T47D (cell line): ENCODE data around the gene CLDN5.

Experiments used
- DNase-seq, 2 experiments: peaks; one replicate each; pipeline versions ENCODE4 v3.0.0 to v3.0.0-alpha.2; 2011 to 2012; ENCODE audit warnings: low read depth in 1 of 2, low spot score in 1 of 2
- JUND ChIP-seq: IDR thresholded peaks from 2 replicates; pipeline ENCODE4 v1.6.1; 2012; ENCODE audit warnings: low read depth
- in situ Hi-C: cut with HindIII; loops from 2 replicates; pipeline ENCODE4 v1.10.0; 2016; ENCODE audit warnings: low sequenced_read_pairs, low pct_unique_long_range_greater_than_20kb

Gene CLDN5

DNA sequence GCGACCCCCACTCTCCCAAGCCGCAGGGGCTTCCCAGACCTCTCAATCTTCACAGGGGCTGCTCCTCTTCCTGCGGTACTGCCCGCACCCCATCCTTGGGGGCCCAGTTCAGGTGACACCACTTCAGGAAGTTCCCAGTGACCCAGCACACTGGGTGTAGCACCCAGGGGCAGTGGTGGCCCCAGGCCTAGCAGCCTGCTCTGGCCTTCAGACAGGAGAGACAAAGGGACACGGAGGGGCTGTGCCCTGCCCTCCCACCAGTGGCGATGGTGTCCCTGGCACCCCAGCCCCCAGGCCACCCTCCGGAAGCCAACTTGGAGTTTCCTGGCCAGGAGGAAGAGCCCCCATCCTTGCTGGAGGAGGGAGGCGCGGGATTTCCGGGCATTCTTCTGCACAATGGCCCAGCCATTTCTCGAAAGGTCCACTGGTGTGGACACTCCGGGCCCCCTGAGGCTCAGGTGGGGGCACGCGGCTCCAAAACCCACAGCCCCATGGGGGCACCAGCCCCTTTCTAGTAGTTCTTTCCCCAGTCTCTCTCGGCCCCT lies 978 bp upstream of the CLDN5 start:
- DNase-seq: no peak
- in situ Hi-C loops: no loop called here
- no peak for TF ChIP-seq JUND

DNA sequence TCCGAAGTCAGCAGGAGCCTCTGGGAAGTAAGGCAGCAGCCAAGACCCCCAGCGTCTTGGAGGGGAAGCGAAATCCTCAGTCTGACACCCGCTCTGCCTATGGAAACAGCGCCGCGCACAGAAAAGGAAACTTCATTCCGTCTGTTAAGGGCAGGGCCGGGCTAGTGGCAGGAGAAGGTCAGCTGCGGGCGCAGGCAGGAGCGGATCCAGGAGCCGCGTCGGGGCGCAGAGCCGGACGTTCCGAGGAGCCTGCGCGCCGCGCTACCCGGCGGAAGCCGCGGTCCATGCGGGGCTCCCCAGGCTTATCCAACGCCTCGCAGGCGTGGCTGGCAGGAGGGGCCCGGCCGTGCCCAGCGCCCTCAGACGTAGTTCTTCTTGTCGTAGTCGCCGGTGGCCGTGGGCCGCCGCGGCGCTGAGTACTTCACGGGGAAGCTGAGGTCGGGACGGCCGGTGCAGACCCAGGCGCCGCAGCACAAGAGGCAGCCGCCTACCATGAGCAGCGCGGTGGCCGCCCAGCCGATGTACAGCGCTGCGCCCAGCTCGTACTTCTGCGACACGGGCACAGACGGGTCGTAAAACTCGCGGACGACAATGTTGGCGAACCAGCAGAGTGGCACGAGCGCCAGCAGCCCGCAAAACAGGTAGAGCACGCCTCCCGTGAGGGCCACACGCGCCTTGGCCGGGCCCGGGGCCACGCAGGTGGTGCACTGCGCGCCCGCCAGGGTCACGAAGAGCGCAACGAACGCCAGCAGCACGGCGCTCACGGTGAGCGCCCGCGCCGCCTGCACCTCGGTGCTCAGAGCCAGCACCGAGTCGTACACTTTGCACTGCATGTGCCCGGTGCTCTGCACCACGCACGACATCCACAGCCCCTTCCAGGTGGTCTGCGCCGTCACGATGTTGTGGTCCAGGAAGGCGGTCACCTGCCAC lies 705 bp downstream of the CLDN5 start:
- in situ Hi-C loops: no loop called here
- DNase-seq: no peak
- no peak for TF ChIP-seq JUND

GRCh38 chr22:19522881-19523239 lies 1.4 kb downstream of the CLDN5 start:
- in situ Hi-C loops: no loop called here
- no peak for DNase-seq
- TF ChIP-seq JUND: no peak

GRCh38 chr22:19522190-19522880 lies 1.9 kb downstream of the CLDN5 start:
- no peak for TF ChIP-seq JUND
- DNase-seq: no peak
- in situ Hi-C loops: no loop called here

GRCh38 chr22:19520566-19521305 lies 3.5 kb downstream of the CLDN5 start:
- TF ChIP-seq JUND: no peak
- in situ Hi-C loops: no loop called here
- DNase-seq: no peak

- in situ Hi-C loops: no loop called here
Measured at GRCh38 chr22:19520007-19520406, 4.2 kb downstream of the CLDN5 start.

DNA sequence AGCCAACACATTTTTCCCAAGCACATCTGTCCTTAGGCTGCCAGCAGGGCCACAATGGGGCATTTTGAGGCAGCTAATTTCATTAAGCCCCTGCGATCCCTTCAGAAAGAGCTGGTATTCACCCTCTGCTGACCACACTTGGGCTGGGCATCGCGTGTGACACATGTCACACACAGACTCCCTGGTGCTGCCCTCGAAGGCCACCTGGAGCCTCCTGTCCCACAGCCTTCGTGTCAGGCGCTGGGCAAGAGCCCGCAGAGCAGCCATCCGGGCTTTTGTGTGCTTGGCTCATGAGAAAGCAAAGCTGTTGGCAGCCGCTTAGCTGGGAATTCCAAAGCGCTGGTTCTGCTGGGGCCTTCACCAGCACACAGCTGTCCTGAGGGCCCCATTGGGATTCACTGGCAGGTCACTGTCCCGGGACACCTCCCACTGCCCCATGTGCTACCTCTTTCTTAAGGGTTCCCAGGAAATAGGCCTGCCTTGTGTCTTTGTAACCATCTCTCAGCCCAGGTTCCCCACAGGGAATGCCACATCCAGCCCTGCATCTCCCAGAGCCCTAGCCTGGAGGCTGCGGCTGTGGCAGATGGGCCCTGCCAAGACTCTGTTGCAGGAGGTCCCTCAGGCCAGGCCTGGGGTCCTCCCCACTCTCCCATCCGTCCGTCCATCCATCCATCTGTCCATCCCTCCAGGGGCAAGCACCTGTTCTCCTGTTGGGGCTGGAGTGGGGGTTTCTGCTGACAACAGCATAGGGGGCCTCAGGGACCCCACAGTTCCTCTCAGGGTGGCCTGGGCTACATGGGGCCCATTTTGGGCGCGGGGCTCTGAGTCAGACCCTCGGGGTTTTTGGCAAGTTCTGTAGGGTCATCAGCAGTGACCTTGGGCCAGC lies 4.9 kb downstream of the CLDN5 start:
- no peak for DNase-seq
- no peak for TF ChIP-seq JUND
- in situ Hi-C loops: no loop called here

More at GRCh38 chr22:19520007-19520406, 4.2 kb downstream of the CLDN5 start:
- TF ChIP-seq JUND: no peak
- DNase-seq: no peak

- DNase-seq: no peak
- no peak for TF ChIP-seq JUND
- in situ Hi-C loops: no loop called here
Measured at GRCh38 chr22:19518635-19519034, 5.6 kb downstream of the CLDN5 start.

DNA sequence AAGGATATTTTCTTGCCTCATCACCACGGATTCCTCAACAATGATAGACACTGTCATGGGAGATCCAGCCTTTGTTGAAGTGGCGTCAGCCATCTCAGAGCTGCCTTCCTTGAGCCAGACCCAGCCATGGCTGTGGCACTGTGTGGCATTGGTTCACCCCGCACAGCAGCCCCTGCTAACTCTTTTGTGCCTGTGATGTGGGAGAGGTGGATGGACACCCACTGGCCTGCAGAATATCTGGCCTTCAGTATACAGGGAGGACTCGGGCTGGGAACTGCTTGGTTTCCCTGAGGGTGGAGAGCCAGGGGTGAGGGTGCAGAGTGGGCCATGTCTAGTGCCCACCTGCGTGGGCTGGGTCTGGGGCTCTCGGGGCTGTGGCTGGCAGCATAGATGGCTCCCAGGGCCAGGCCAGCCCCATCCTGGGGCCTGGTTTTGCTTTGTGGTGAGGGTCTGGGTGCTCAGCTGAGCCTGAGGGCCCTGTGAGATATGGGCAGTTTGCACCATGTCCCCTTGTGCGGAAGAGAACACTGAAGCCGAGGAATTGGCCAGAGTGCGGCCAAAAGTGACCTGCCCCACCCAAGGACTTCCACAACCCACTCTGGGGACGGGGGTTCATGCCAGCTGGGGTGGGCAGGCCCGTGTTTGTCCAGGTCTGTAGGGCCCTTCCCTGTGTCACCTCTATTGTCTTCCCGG lies 6.1 kb downstream of the CLDN5 start:
- no peak for TF ChIP-seq JUND
- no peak for DNase-seq
- in situ Hi-C loops: no loop called here

DNA sequence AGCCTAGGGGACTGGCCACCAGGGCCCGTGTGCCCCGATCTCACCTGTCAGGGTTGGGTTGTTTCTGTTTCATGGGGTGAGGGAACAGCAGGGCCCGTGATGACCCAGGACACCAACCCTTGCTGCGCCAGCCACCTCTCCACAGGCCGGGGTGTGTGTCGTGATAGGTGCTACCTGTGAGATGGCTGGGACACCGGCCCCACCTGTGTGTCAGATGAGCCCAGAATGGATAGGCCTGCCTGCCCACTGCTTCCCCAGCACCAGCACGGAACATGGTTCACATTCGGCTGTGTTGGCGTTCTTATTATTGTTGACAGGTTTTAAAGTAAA lies 7.1 kb downstream of the CLDN5 start:
- DNase-seq: no peak
- no peak for TF ChIP-seq JUND
- in situ Hi-C loops: no loop called here

DNA sequence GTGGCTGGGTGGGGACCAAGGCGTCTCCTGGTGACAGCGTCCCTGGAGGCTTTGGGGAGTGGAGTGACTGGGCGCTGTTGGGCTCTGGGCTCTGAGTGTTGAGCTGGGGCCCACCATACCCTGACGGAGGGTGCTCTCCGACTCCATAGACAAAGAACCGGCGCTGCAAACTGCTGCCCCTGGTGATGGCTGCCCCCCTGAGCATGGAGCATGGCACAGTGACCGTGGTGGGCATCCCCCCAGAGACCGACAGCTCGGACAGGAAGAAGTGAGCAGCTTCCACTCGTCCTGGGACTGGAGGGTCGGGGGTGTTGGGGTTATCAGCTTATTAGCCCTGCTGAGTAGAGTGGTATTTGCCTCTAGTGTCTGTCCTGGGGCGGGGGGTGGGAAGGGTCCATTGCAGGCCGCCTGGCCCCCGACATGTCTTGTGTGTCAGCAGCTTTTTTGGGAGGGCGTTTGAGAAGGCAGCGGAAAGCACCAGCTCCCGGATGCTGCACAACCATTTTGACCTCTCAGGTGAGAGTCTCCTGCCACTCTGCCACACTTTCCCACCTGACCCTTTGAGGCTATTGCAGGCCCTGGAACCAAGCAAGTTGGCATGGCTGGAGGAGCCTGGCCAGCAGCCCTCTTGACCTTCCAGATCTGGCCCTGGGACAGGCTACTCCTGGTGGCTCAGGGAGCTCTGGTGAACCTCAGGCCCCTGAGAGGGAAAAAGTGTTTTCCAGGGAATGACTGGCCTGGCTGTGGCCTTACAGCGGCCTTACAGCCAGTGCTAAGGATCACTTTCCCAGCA lies 7.6 kb downstream of the CLDN5 start:
- no peak for TF ChIP-seq JUND
- in situ Hi-C loops: no loop called here
- DNase-seq: no peak
